ENCODE data around the gene GAPDHS. TPM values are rescaled to one million over a fixed set of nuclear protein-coding genes. Genes with fewer than 3 reads are reported as not detected.

The GAPDHS gene
- total RNA-seq, 1 experiment from 2014 or later: not detected

- Histone ChIP-seq H3K4me1 (ENCODE audit: insufficient read depth, low read length) (peaks cover 5% of the 10 kb centered on the region; the same call in 1 of the 2 replicates), H2AFZ (ENCODE audit: low read length) (no peak overlapping the region), H3K4me2 (ENCODE audit: low read length) (no peak overlapping the region), H3K79me2 (ENCODE audit: low read length) (no peaks in the 10 kb centered on the region), H3K9me3 (ENCODE audit: low read length) (no peaks in the 10 kb centered on the region), H3K36me3 (ENCODE audit: low read depth, low read length) (no peaks in the 10 kb centered on the region), H3F3A (ENCODE audit: low read length, unreplicated experiment) (no peaks in the 10 kb centered on the region), H3K9me2 (replicated peaks; ENCODE audit: low read length) (no peaks in the 10 kb centered on the region), H3K9ac (ENCODE audit: low read length) (no peak overlapping the region), H4K20me1 (ENCODE audit: low read length) (no peaks in the 10 kb centered on the region), H3K27ac (ENCODE audit: low read length) (no peak overlapping the region), H3K4me3 (ENCODE audit: low read length) (no peak overlapping the region), H3K27me3 (ENCODE audit: low read length) (no peaks in the 10 kb centered on the region)
- DNase-seq (no peak), ATAC-seq (no peak)
- intact Hi-C loops (cut with micrococcal nuclease): no loop called here
- BruUV-seq (replicated peaks): no TSS peak
- ChIA-PET POLR2A (ENCODE audit: unreplicated experiment) (no interaction called here), CTCF (no interaction called here)
- TF ChIP-seq EZH2 (IDR thresholded peaks at IDR 0.05; ENCODE audit: low read length, unreplicated experiment) (no peak), EZH2phosphoT487 (IDR thresholded peaks at IDR 0.05; ENCODE audit: borderline replicate concordance, low read length) (no peak)
- TF ChIP-seq, protein P1, sequence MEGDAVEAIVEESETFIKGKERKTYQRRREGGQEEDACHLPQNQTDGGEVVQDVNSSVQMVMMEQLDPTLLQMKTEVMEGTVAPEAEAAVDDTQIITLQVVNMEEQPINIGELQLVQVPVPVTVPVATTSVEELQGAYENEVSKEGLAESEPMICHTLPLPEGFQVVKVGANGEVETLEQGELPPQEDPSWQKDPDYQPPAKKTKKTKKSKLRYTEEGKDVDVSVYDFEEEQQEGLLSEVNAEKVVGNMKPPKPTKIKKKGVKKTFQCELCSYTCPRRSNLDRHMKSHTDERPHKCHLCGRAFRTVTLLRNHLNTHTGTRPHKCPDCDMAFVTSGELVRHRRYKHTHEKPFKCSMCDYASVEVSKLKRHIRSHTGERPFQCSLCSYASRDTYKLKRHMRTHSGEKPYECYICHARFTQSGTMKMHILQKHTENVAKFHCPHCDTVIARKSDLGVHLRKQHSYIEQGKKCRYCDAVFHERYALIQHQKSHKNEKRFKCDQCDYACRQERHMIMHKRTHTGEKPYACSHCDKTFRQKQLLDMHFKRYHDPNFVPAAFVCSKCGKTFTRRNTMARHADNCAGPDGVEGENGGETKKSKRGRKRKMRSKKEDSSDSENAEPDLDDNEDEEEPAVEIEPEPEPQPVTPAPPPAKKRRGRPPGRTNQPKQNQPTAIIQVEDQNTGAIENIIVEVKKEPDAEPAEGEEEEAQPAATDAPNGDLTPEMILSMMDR (conservative IDR thresholded peaks at IDR 0.05; ENCODE audit: low read depth, low read length): no peak
Observed at GRCh38 chr19:35557539-35558399, 24.5 kb downstream of the GAPDHS start.

- Histone ChIP-seq H3K36me3 (ENCODE audit: low read depth, low read length) (no peaks in the 10 kb centered on the region), H3K27me3 (ENCODE audit: low read length) (no peaks in the 10 kb centered on the region)
- POLR2A ChIA-PET (ENCODE audit: unreplicated experiment): no interaction called here
Observed at GRCh38 chr19:35558400-35559280, 25.4 kb downstream of the GAPDHS start.

More at GRCh38 chr19:35558400-35559280, 25.4 kb downstream of the GAPDHS start:
- Histone ChIP-seq H2AFZ (ENCODE audit: low read length) (no peak overlapping the region), H3K79me2 (ENCODE audit: low read length) (no peaks in the 10 kb centered on the region), H3K9me3 (ENCODE audit: low read length) (no peaks in the 10 kb centered on the region), H3K27ac (ENCODE audit: low read length) (no peak overlapping the region), H3K9ac (ENCODE audit: low read length) (no peak overlapping the region), H3K9me2 (replicated peaks; ENCODE audit: low read length) (no peaks in the 10 kb centered on the region), H3K4me2 (ENCODE audit: low read length) (no peak overlapping the region), H3K4me1 (ENCODE audit: insufficient read depth, low read length) (peaks cover 5% of the 10 kb centered on the region; the same call in 1 of the 2 replicates), H3F3A (ENCODE audit: low read length, unreplicated experiment) (no peaks in the 10 kb centered on the region), H3K4me3 (ENCODE audit: low read length) (no peak overlapping the region), H4K20me1 (ENCODE audit: low read length) (no peaks in the 10 kb centered on the region)
- no peak for ATAC-seq
- TF ChIP-seq, protein P1 (conservative IDR thresholded peaks at IDR 0.05; ENCODE audit: low read depth, low read length): no peak
- no peak for TF ChIP-seq EZH2 (IDR thresholded peaks at IDR 0.05; ENCODE audit: low read length, unreplicated experiment)
- TF ChIP-seq EZH2phosphoT487 (IDR thresholded peaks at IDR 0.05; ENCODE audit: borderline replicate concordance, low read length): no peak
- intact Hi-C loops (cut with micrococcal nuclease): no loop called here
- no TSS peak for BruUV-seq (replicated peaks)
- CTCF ChIA-PET: no interaction called here
- DNase-seq: no peak

All from PC-3 (cell line).